HG02870 (cell line): ENCODE results near the gene BANP.
"Not testable (repeated sequence)": the region's sequence is repeated elsewhere in the genome, so short reads cannot be mapped to it uniquely, and the experiment has no call there.

Experiments
- ATAC-seq: cut with Tn5 transposase; IDR thresholded peaks from one replicate; pipeline ENCODE4 v1.9.1; 2021; ENCODE audit warnings: mild to moderate bottlenecking, moderate library complexity; ENCODE audit not compliant: unreplicated experiment

Gene BANP

DNA sequence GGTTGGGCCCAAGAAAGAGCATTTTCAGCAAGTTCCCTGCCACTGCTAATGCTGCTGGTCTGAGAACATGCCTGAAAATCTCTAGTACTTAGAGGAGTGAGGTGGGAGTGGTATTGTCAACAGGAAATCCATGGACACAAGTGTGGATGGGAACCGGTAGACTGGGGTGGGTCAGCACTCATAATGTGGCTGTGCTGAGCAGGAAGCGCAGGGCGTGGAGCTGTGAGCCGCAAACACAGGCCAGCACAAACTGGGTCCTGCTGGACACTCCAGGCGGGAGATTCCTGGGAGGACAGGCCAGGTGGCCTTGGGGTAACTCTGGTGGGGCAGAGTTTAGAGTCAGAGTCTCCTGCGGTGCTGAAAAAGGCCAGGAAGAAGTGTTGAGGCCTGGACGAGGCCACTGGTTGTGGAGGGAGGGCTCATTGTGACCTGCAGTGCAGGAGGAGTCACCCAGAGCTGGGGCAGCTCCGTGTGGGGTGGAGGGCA is 62.6 kb downstream of the BANP start:
- no peak for ATAC-seq

GRCh38 chr16:88014252-88014781 is 63.1 kb downstream of the BANP start:
- no peak for ATAC-seq

GRCh38 chr16:88014954-88015805 is 63.9 kb downstream of the BANP start:
- no peak for ATAC-seq

DNA sequence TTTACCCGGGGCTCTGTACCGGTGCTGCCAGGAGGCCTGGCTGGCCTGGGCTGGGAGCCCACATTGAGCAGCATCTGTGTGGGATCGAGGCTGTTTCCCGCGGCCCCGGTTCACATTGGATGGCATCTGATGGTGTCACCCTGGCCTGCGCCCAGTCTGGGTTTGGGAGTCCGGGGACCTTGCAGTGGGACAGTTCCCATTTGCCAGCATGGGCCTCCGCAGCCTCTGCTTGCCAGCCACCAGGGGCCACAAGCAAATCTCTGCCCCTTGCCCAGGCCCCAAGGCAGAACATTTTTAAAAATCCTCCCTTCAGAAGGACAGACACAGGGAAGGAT is 64.5 kb downstream of the BANP start:
- no peak for ATAC-seq

GRCh38 chr16:88016386-88016785 is 65.2 kb downstream of the BANP start:
- ATAC-seq, result not testable (repeated sequence)

GRCh38 chr16:88016964-88017363 is 65.7 kb downstream of the BANP start:
- ATAC-seq, result no peak

GRCh38 chr16:88017587-88018101 is 66.4 kb downstream of the BANP start:
- ATAC-seq, result no peak

DNA sequence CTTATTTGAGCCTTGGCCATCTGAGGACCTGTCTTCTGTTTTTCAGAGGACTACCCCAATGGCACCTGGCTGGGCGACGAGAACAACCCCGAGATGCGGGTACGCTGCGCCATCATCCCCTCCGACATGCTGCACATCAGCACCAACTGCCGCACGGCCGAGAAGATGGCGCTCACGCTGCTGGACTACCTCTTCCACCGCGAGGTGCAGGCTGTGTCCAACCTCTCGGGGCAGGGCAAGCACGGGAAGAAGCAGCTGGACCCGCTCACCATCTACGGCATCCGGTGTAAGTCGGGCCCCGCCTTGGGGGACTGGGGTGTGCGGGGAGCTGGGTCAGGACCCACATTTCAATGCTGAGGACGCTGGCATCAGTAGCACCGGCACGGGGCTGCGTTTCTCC is 67.1 kb downstream of the BANP start:
- not testable (repeated sequence) for ATAC-seq

DNA sequence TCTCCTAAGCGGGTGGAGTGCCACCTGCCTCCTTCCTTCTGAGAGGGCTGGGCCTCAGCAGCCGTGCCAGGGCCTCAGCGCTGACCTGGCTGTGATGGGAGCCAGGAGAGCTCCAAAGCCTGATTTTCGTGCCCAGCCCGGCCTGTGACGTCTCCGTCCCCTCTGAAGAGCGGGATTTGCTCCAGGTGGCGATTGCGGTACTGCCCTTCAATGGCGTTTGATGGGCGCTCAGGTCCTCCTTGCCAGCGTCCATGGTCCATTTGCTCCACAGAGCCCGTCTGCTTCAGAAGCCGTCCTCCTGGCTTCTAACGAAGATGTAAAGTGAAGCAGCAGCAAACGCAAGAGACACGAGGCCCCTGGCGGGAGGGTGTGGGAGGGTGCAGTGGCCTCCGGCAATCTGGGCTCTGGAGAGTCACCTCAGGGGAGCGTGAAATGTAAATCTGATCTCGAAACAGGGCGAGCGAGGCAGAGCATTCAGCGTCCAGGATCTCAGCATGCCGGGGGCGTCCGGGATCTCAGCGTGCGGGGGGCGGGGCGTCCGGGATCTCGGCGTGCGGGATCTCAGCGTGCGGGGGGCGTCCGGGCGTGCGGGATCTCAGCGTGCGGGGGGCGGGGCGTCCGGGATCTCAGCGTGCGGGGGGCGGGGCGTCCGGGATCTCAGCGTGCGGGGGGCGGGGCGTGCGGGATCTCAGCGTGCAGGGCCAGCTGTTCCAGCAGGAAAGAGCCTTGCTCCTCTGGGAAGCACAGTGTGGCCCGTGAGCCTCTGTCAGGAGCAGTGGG is 68.0 kb downstream of the BANP start:
- not testable (repeated sequence) for ATAC-seq

DNA sequence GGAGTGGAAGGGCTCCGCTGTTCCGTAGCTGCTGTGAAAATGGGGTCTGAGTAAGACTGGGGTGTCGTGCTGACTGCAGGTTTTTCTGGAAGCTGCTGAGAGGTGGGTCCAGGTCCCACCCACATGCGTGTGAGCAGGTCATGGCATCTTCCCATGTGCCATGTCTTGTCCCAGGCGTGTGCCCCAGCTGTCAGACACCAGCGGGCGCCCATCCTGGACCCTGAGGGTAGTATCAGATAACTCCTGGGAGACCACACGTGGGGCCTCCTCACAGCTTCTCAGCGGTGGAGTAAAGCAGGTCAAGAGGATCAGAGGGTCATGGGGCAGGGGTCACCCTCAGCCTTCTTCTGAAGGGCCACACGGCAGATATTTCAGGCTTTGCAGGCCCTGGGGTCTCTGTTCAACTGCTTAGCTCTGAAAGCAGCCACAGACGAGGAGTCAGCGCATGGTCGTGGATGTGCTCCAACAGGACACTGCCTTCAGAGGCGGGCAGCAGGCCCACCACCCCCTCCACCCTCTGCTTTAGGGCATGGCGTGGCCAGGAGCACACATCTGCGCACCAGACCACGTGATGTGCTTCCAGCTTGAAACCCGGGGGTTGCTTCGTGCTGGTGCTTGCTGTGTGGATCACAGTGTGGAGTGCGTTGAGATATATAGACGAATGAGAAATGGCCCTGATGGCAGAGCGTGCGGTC is 68.7 kb downstream of the BANP start:
- ATAC-seq, result no peak

- ATAC-seq, result no peak
These were observed 69.3 kb downstream of the BANP start for GRCh38 chr16:88020516-88020885.

DNA sequence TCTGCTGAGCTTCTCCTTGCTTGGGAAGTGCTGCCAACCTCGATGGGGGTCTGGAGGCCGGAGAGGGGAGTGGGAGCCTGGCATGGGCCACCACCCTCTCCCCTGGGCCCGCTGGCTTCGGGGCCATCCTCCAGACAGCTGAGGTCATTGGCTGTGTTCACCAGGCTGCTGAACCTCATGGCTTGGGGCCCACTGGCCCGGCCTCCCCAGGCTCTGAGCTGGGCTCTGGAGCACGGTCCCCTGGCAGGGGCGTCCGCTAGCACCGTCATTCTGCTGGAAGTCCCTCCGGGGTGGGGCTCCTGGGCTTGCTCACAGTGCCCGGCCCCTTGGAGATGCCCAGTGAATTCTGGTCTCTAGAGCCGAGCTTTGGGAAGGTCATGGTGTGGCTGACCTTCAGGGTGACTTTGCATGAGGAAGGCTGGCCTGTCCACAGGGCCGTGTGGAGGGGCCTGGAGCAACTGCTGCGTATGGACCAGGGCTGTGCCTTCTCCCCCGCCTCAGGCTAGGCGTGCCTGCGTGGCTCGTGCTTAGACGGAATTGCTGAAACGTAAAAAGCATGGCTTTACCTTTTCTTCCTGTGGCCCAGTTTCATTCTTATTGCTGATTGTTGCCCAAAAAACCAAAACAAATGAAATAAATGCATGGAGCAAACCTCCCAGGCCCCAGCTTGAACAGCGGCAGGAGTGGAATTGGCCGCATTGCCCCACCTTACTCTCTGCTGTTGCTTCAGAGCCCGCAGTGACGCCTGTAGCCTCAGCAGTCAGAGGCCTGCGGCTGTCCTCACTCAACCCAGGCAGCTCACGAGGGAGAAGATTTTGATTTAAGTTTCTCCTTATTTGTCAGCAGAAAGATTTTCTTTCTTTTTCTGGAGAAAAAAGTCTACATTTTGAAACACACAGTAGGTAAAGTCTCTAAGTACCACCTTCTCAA is 70.1 kb downstream of the BANP start:
- not testable (repeated sequence) for ATAC-seq

- ATAC-seq, result no peak
These were observed 71.1 kb downstream of the BANP start for GRCh38 chr16:88022076-88023042.

DNA sequence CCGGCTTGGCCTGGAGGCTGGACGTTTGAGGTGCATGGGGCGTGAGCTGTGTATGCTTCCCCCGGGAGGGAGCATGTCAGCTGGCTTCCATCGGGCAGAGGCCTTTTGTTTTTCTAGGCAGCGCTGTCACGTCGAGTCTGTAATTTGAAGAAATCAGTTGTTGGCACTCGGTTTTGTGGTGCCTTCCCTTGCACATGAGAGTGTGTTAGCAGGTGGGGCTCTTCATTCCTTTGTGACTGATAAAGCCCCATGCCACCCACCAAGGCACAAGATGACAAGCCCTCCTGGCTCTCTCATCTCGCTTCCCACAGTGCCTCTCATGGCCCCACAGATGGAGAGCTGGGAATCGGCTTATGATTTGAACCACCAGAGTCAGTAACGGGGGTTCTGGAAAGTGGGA is 72.1 kb downstream of the BANP start:
- ATAC-seq, result no peak

DNA sequence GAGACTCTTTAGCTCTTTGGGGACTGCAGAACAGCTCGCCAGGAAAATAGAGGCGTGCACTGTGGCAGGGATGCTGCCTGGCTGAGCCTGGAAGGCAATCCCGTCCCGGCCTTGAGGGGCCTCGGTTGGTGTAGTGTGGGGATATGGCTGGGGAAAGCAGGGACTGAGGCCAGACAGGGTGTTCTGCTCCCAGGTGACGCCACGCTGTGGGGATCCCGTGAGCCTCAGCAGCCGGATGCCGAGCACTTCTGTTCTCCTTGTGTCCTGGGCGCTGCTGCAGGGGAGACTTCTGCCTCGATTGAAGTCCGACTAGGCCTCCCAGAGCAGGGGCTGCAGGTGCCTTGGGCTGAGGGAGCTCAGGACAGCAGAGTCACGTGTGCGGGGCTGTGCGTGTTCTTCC is 72.6 kb downstream of the BANP start:
- no peak for ATAC-seq

DNA sequence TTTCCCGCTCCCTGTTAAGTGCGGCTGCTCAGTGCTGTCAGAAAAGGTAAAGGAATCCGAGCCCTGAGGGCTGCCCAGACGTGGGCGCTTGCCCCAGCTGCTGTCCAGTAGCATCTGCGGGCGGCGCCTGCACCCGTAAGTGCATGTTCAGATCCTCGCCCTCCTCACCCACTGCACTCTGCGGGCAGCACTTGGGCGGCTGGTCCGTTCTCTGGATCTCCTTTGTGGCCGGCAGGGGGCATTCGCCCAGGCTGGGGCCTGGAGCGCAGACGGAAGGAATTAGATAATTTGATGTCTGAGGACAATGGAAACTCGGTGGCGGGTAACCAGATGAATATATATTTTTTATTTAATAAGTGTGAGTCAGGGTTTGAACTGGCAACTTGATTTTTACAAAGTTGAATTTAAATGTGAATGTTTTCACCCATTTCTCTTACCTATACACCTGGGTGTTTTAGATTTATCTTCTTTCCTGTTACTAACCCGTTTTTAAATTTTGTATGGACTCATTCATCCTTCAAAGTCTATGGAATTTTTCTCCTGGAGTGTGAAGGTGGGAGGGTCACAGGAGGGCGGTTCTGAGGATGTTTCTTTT is 73.4 kb downstream of the BANP start:
- not testable (repeated sequence) for ATAC-seq

- not testable (repeated sequence) for ATAC-seq
These were observed 73.9 kb downstream of the BANP start for GRCh38 chr16:88025086-88025492.

- not testable (repeated sequence) for ATAC-seq
These were observed 74.8 kb downstream of the BANP start for GRCh38 chr16:88025828-88026555.
